GM21723 (cell line): Measurements from ENCODE around the gene SPPL3.
"Not testable (repeated sequence)": the region's sequence is repeated elsewhere in the genome, so short reads cannot be mapped to it uniquely, and the experiment has no call there.

Experiments
- ATAC-seq: cut with Tn5 transposase; IDR thresholded peaks from one replicate; pipeline ENCODE4 v1.9.1; 2021; ENCODE audit warnings: mild to moderate bottlenecking, moderate library complexity; ENCODE audit not compliant: unreplicated experiment

Gene SPPL3

DNA sequence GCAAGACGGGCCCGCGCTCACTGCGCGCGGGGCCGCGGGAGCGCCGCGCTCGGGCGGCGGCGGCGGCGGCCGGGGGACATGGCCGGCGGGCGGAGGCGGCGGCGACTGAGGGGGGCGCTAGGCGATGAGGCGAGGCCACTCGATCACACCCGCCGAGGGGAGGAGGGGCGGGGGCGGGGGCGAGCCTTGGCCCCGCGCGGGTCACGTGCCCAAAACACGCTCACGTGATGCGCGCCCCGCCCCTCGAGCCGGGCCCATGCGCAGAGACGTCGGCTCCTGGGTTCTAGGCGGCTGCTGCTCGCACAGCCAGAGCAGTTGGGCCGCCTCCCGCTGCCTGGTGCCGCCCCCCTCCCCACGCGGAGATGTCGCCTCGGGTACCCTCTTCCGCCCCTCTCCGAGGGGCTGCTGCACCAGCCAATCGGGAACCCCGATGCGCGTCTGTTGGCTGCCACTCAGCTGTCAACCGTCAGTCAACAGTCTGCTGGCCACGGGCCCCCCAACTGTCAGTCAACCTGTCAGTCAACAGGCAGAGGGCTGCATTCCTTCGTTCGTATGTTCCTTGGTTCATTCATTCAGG, at the start of gene SPPL3:
Gene SPPL3 (minus strand): TSS at position 162 of the 577 bp plus-strand sequence. CDS start 491 bp downstream, outside the sequence.
- peak; percentile 62 for ATAC-seq

- no peak for ATAC-seq
These were observed 46.6 kb upstream of the SPPL3 start for GRCh38 chr12:120950807-120951206.

- not testable (repeated sequence) for ATAC-seq
These were observed 46.2 kb upstream of the SPPL3 start for GRCh38 chr12:120950260-120950799.

- ATAC-seq: not testable (repeated sequence)
These were observed 41.4 kb upstream of the SPPL3 start for GRCh38 chr12:120945516-120945915.

- no peak for ATAC-seq
These were observed 40.6 kb upstream of the SPPL3 start for GRCh38 chr12:120944645-120945217.

DNA sequence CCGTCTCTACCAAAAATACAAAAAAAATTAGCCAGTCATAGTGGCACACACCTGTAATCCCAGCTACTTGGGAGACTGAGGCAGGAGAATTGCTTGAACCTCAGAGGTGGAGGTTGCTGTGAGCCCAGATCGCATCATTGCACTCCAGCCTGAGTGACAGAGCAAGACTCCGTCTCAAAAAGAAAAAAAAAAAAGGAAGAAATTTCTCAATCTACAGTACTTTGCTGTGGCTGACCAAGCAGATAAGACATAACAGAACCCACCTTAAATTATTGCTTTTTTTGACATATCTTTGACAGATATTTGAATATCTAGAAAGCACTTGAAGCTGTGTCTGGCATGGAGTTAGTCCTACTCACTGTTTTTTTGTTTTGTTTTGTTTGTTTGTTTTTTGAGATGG, 39.3 kb upstream of the SPPL3 start:
- no peak for ATAC-seq

- no peak for ATAC-seq
These were observed 37.8 kb upstream of the SPPL3 start for GRCh38 chr12:120941846-120942405.

DNA sequence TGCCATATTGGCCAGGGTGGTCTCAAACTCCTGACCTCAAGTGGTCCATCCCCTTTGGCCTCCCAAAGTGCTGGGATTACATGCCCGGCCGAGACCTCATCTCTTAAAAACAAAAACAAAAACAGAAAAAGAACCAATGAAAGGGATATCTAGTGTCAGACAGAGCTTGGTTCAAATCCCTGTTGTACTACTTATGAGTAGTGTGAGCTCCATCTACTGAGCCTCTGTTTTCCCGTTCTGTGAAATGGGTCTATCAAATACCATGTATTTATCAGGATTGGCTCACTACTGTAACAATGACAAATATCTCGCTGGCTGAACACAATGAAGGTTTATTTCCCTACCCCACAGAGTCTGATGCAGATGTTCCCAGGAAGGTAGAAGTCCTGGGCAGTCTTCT, 37.3 kb upstream of the SPPL3 start:
- no peak for ATAC-seq

DNA sequence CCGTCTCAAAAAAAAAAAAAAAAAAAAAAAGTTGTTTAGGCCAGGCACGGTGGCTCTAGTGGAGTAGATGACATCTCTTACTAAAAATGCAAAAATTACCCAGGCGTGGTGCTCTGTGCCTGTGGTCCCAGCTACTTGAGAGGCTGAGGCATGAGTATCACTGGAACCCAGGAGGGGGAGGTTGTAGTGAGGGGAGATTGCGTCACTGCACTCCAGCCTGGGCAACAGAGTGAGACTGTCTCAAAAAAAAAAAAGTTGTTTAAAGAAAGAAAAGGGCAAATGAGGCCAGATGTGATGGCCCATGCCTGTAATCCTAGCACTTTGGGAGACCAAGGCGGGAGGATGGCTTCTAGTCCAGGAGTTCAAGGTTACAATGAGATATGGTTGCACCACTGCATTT, 36.6 kb upstream of the SPPL3 start:
- no peak for ATAC-seq

DNA sequence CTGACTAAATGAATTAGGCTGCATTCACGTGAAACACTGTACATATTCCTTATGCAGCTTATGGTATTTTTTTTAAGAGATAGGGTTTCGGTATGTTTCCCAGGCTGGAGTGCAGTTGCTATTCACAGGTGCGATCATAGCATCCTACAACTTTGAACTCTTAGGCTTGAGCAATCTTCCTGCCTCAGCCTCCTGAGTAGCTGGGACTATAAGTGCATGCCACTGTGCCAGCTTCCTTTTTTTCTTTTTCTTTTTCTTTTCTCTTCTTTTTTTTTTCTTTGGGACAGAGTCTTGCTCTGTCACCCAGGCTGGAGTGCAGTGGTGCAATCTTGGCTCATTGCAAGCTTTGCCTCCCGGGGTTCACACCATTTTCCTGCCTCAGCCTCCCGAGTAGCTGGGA, 35.8 kb upstream of the SPPL3 start:
- no peak for ATAC-seq

- no peak for ATAC-seq
These were observed 35.4 kb upstream of the SPPL3 start for GRCh38 chr12:120939523-120939922.

- no peak for ATAC-seq
These were observed 34.3 kb upstream of the SPPL3 start for GRCh38 chr12:120938496-120938895.

- no peak for ATAC-seq
These were observed 32.0 kb upstream of the SPPL3 start for GRCh38 chr12:120936197-120936596.

GRCh38 chr12:120933786-120934185, 29.6 kb upstream of the SPPL3 start:
- ATAC-seq: no peak

DNA sequence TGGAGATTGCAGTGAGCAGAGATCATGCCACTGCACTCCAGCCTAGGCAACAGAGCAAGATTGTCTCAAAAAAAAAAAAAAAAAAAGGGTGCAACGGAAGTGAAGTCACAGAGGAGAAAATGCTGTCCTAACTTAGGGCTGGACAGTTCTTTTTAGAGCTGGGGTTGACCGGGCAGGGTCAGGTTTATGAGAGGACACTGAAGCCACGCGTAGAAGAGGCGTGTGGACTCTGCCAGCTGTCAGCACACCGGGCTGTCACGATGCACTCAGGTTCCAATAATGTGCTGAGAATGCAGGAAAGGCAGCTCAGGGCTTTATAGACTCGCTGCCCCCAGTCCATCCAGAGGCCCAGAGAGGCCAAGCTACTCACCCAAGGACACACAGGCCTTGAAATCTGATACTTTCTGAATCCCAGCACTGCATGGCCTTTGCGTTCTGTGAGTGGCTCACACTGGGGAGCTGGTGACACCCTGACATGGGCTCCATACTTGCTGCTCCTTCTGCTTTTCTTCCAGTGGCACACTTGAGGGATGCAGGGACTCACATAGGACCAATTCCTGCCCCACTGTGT, 28.9 kb upstream of the SPPL3 start:
- ATAC-seq: no peak

DNA sequence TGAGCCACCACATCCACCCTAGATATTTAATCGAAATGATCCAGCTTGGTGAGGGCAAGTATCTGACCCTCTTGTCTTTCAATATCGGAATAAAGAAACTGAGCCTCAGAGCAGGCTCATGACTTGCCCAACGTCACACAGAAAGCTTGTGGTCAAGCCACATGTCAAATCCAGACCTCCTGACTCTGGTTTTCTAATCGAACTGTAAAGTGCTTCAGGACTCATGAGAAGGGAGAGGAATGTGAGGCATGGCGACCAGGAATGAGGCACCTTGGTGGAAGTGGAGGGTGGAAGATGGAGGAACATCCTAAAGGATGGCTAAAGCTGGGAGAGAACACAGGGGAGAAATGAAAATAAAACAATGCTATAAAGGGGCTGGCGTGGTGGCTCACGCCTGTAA, 27.9 kb upstream of the SPPL3 start:
- ATAC-seq: no peak

- ATAC-seq: no peak
These were observed 25.9 kb upstream of the SPPL3 start for GRCh38 chr12:120930032-120930431.

- ATAC-seq: no peak
These were observed 24.9 kb upstream of the SPPL3 start for GRCh38 chr12:120928864-120929652.

DNA sequence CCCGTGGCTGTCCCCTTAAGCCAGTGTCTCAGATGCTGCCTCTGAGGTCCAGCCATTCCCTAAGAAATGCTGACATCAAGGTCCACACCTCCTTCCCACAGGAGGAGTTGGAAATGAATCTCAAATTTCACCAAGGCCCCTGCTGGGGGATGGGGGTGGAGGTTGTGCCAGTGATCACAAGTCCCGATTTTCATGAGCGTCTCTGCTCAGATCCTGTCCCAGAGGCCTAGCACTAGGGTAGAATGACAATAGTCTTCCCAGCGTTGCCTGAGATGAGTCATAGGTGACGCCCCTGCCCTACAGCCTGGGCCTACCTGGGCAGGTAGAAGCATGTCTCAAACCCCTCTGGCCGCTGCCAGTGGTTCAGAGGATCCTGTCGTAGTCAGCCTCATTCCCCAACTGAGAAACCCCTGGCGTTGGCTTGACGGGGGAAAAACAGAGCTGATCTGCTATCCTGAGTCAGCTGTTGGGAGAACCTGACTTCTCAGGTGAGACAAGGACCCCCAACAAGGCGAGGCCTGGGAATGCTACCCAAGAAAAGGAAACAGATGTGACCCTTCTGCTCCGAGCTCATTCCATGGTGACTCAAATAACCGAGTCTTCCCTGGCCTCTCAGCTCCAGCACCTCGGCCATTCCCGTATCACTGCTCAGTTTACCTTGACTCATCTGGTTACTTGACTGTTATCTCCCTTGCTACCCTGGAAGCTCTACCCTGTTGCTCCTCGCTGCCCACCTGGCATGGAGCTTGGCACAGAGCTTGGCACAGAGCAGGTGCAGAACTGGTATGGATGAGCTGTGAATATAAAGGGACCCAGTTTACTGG, 21.8 kb upstream of the SPPL3 start:
- no peak for ATAC-seq

GRCh38 chr12:120922279-120922678, 18.1 kb upstream of the SPPL3 start:
- no peak for ATAC-seq
